ENCODE results near the gene FASN.

Gene FASN

DNA sequence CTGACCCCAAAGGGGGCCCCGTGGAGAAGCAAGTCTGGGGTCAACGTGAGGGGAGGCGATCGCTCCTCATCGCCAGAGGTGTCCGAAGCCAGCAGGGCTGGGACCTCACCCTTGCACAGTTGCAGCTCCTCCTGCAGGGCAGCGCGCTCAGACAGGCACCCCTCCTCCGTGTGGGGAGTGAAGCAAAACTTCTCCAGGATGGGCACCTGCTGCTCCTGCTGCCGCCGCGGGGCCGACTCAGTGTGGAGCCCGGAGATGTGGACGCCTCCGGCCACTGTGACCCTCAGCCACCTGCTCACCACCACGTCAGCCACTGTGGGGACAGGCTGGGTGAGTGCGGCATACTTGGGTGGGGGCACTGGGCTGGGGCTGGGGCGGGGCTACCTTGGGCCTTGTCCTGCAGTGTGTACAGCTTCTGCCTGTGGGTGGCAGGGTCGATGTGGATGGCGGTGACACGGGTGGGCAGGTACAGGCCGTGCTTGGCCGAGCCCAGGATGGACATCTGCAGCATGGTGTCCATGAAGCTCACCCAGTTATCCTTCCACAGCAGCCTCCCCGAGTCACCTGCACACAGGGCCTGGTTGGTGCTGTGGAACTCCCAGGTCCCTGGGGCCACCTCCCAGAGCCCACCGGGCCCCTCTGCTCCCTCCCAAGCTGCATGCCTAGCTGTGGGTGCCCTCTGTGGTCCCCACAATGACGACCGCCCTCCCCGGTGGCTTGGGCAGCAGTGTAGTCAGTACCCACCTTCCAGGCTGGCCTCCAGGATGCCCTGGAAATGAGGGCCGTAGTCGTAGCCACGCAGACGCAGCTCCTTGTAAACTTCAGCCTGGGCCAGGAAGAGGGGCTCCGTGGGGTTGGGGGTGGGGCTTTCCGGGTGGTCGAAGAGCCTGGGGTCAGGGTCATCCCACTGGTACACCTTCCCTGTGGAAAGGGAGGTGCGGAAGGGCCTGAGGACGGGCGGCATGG is 10.8 kb downstream of the FASN start:
- no peak for DNase-seq

DNA sequence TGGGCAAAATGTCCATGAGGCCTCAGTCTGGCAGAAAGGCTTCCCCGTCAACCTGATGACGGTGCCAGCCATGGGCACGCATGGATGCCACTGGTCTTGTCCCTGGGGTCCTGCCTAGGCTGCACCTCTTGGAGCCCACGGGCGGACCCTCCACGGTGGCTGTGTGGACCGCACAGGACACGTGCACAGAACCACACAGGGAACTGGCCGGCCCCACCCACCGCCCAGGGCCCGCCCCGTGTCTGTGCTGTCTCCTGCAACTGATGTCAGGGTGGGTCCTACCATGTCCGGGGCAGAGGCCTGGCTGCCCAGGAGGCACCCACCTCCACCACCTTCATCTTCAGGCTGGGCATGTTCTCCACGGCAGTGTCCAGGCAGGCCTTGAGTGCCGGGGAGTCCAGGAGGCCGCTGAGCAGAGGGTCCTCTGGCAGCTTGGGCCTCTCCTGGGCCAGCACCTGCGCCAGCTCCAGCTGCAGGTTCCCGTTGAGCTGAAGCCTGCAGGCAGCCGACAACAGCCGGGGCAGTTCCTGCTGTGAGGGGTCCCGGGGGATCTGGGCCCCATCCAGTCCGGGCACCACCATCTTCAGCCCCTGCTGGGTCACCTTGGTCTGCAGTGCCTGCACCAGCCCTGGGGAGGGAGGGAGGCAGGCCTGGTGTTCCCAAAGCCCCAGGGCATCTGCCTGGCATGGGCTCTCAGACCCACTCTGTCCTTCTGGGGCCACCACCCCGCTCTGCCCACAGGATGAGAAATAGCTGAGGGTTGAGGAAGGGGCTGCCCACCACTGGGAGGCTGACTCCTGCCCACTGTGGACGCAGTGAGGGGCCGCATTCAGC is 11.9 kb downstream of the FASN start:
- DNase-seq = no peak

DNA sequence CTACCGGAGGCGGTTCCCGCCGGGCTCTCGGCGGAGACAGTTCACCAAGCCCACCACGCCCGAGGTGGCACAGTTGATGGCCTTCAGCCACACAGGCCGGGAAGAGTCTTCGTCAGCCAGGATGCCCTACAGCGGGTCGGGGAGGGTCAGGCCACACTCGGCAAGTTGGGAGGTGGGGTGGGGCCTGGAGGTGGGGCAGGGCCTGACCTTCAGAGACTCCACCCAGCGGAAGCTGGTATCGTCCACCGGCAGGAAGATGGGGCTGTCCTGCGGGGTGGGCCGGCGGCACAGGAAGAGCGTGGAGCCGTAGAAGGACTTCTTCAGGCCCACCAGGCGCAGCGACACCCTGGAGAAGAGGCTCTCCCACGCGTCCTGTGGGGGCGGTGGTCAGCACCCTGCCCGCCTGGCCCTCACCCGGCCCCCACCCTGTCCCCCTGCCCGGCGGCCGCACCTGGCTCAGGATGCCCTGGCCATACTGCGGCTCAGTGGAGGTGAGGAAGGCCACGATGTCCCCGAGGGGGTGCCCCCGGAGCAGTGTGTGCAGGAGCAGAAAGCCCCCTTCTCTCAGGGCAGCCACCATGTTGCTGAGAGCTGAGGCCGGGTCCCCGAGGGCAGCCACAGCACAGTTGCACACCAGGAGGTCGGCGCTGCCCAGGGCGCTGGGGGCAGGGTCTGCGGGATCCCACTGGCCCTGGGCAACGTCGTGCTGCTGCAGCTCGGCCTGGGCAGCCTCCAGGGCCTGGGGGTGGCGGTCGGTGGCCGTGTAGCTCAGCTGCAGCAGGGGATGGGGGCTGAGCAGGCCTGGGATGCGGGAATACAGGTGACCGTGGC is 12.8 kb downstream of the FASN start:
- DNase-seq = no peak

DNA sequence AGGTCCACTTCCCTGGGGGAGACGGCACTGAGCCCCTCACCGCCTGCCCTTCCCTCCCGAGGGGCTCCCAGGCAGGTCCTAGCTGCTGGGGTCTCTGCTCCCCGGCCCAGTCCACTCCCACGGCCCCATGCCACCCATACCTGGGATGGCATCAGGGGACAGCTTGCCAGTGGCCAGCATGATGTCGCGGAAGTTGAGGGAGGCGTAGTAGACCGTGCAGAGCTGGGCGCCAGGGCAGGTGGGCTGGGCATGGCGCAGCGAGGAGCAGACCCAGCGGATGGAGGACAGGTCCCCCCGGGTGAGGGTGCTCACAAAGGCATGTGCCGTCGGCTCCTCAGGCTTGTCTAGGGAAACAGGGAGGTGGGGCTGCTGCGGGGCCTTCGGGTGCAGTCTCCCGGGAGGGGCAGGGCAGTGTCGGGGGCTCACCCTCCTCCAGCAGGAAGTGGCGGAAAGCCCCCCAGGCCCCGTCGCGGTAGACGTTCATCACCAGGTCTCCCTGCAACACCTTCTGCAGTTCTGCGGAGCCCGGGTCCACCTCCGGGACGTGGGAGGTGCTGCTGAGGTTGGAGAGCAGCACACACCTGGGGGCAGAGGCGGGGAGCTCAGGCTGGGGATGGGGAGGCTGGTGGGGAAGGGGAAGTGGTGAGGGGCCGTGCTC is 13.5 kb downstream of the FASN start:
- no peak for DNase-seq

DNA sequence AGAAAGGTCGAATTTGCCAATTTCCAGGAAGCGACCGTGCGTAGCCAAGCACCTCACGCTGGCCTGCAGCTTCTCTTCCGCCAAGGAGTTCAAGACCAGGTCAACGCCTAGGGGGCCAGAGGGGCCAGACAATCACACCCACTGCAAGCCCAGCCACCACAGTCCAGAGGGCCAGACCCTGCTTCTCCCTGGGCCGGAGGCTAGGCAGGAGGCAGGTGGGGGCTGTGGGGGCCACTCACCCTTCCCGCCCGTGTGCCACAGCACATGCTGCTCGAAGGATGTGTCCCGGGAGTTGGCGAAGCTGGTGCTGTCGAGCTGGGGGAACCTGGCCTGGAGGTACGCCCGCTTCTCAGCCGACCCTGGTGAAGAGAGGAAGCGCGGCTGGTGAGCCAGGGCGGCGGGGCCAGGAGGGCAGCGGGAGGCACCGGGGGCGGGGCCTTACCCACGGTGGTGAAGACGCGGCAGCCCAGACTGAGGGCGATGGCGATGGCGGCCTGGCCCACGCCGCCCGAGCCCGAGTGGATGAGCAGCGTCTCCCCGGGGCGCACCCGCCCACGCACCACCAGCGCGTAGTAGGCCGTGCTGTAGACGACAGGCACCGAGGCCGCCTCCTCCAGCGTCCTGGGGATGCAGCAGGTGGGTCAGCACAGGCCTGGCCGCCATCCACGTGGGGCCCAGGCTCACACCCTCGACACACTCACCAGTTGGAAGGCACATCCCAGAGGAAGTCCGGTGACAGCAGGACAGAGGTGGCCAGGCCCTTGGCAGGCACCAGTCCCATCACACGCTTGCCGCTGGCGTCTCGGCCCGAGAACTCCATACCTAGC is 14.3 kb downstream of the FASN start:
- DNase-seq = no peak

DNA sequence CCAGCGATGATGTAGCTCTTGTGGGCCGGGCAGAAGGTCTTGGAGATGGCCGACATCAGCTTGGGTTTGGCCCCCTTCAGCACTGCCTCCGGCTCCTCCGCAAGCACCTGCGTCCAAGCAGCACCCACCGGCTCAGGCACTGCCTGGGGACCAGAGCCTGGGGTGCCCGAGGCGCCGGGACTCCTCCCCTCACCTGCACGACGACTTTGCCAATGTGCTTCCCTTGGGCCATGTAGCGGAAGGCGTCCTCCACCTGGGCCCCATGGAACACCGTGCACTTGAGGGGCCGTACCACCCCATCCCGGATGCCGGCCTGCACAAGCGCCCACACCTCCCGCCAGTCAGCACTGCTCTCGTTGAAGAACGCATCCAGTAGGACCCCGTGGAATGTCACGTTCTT is 15.0 kb downstream of the FASN start:
- DNase-seq = no peak

DNA sequence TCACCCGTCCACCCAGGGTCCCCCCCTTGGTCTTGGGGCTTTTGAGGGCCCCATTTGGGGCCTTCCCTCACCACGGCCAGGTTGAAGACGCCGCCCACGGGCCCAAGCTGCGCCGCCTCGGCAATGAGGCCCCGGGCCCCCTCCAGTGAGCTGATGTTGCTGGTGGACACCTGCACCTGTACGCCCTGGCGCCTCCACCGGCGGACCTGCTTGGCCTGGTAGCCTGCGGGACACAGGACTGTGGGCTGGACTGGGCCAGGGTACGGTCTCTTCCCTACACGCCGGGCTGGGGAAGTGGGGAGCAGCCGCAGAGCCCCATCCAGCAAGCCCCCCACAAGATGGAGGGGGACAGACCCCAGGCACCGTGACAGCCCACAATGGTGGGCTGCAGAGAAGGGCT is 15.6 kb downstream of the FASN start:
- no peak for DNase-seq

DNA sequence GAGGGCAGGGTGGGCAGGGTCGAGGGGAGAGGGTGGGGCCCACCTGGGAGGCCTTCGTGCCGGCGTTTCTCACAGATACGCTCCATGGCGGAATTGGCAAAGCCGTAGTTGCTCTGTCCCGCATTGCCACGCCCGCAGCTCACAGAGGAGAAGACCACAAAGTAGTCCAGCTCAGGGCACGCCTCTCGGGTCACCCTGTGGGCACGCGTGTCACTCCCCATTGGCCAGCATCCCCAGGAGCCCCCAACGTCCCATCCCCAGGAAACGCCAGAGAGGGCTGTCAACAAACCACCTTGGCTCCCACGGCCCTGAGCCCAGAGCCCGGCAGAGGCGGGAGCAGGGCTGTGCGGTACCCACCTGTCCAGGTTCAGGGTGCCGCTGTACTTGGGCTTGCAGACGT is 16.1 kb downstream of the FASN start:
- no peak for DNase-seq

DNA sequence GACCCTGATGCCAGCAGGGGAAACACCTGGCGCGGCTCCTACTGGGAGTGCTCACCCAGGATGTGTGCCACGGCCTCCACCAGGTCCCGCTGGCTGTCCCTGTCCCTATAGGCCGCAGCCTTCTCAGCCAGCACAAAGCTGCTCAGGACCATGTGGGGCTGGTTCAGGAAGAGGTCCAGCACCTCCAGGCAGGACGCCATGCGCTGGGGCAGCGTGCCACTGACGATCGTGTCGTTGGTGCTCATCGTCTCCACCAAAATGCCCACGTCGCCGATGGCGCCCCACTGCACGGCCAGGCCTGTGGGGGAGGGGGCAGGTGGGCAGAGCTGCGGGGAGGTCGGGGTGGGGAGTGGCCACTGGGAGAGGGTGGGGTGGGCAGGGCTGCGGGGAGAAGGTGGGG is 16.5 kb downstream of the FASN start:
- no peak for DNase-seq

DNA sequence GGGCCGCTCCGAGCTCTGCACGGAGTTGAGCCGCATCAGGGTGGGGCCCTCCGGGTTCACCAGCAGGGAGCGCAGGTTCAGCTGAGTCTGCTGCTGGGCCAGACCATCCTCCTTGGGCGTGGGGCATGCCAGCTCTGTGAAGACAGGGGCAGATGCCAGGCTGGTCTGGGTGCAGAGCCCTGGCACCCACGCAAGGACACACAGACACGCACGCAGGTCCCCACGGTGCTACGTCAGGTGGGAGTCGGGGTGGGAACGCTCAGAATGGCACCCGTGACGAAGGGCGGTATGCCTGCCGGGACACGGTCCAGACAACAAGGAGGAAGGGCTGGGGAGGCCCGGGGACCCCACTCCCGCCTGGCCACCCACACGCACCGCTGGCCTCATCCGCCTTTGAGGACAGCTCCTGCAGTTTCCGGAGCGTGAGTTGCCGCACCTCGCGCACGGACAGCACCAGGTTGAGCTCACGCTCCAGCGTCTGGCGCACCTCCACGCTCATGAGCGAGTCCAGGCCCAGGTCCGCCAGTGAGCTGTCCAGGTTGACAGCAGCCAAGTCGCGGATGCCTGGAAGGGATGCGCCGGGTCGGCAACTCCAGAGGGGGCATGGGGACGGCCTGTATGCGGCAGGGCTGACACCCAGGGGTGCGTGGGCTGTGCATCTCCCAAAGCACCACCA is 17.1 kb downstream of the FASN start:
- DNase-seq = no peak

DNA sequence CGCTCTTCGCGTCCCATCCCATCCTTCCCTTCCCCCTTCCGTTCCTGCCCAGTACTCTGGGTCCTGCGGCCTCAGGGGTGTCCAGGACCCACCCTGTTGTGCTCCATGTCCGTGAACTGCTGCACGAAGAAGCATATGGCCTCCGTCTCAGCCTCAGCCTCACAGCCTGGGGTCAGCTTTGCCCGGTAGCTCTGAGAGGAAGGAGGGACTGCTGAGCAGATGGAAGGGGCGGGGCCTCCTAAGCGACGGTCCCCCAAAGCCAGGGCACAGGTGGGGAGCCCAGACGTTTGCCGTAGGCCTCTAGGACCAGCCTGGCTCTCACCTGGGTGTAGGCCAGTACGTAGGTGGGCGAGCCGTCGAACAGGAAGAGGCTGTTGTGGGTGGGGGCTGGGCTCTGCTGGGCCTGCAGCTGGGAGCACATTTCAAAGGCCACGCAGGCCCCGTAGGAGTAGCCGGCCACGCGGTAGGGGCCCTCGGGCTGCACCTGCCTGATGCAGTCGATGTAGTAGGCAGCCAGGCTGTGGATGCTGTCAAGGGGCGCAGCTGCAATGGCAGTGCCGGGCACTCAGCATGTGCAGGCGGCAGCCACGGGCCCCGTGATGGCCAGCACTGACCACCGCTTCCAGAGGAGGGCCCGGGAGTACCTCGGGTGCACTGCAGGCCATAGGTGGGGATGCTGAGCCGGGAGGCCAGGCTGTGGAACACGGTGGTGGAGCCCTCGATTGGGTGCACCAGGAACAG is 17.8 kb downstream of the FASN start:
- DNase-seq = no peak

DNA sequence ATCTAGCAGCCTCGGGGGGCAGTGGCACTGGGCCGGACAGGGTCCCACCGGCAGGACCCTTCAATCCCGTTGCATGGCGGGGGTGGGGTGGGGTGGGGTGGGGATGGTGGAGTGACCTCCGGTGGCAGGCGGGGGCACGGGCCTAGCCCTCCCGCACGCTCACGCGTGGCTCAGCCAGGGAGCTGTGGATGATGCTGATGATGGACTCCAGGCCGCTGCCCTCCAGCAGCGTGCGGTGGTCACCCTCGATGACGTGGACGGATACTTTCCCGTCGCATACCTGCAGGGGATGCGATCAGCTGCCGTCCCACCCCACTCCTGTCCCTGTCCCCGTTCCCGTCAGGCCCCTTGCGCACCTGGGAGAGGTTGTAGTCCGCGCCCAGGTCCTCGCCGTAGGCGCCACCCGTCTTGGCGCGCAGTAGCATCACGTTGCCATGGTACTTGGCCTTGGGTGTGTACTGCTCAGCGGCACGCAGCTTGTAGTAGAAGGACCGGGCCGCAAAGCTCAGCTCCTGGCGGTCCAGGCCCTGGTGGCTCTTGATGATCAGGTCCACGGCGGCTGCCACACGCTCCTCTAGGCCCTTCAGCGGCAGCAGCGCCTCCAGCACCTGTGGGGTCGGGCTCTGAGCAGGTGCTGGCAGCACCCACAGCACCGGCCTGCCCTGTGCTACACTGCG is 18.9 kb downstream of the FASN start:
- no peak for DNase-seq

DNA sequence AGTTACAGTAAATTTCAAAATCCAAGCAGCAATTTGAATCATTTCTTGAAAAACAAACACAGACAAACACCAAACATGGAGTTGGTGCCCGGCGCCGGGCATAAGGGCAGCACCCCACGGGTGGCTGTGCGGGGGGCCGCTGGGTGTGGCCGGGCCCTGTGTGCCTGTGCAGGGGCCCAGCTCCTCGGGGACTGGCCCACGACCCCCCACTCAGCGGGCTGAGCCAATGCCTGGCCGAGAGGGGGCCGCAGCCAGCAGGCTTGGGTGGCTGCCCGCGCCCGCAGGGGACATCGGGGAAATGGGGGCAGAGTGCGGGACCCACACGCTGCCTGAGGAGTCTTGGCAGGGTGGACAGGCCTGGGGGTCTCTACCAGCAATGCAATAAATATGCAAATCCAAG is 19.6 kb downstream of the FASN start:
- no peak for DNase-seq

DNA sequence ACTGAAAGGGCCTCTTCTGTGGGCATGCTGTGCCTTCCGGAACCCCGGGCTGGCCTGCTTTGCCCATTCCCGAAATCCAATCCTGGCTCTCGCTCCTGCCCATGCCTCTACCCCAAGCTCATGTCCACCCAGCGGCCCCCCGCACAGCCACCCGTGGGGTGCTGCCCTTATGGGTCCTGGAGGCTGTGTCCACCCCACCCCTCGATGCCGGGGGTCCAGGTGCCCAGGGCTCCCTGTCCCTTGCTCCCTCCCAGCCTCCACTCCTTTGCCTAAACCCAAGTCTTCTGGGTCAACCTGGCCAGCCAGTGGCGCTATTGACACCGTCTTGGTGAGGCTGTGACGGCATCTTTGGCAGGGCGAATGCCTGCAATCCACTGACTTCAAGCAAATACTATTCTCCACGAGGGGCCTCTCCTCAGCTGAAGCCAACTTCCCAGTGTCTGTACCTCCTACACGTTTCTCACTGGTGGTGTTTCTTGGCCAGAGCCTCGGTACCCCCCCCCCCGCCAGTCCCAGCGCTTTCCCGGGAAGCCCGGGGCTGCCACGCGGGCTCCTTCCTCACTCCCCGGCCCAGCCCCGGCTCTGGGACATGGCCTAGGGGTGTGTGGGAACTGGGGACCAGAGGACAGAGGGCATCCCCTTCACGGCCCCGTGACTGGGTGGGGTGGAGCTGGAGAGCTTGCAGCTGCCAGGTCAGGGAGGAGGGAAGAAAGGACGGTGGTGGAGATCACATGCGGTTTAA is 20.2 kb downstream of the FASN start:
- DNase-seq = no peak

DNA sequence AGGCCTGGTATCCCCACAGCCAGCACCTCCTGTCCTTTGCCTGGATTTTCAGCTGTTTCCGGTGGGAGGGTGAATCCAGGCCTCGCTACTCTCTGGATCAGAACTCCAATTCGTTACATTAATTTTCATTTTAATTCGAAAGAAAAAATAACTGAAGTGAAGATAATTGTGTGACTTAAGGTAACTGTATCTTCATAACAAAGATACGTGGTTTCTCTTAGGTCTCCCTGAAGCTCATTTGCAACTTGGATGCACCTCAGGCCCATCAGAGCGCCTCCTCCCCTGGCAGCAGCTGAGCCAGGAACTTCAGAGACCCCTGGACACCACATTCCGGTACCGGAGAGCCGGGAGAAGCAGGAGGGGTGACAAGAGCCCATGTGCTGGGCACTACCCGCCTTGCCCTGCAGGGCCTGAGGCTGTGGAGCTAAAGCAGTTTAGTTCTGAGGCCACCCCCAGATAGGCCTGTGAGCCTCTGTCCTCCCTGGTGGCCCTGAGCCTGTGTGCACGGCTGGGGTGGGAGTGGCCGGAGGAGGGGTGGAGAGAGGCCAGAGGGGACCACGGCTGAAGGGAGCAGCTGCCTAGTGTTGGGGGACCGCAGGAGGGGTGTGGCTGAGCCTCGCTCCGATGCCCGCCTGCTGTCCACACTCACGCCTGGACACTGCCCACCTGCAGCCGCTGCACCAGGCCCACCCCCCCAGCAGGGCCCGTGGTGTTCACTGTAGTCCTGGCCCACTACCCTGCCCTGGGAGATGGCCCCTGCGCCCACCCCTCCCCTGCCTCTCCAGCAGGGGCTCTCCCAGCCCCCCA is 21.0 kb downstream of the FASN start:
- no peak for DNase-seq

DNA sequence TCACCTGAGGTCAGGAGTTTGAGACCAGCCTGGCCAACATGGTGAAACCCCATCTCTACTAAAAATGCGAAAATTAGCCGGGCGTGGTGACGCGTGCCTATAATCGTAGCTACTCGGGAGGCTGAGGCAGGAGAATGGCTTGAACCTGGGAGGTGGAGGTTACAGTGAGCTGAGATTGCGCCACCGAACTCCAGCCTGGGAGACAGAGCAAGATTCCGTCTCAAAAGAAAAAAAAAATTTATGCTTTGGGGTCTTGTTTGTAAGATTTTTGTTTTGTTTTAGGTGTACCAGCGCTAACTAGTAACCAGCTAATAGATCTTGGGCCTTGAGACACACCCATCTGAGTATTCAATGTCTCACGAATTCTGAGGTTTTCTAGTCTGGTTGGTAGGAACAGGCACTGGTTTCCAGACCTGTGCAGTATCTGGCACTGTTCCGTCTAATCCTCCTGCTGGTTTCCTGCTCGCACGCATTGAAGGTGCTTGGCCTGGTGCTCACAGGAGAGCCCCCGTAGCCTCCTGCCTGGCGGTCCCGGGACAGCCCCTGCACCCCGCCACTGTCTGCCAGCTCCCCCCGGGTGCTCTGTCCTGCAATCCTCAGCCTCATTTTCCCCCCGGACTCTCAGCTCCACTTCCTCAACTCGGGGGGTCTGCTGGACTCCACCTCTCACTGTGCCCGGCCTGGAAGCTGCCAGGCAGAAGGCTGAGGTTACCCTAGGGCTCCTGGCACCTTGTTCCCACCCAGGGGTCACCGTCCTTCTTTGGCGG is 21.8 kb downstream of the FASN start:
- no peak for DNase-seq

DNA sequence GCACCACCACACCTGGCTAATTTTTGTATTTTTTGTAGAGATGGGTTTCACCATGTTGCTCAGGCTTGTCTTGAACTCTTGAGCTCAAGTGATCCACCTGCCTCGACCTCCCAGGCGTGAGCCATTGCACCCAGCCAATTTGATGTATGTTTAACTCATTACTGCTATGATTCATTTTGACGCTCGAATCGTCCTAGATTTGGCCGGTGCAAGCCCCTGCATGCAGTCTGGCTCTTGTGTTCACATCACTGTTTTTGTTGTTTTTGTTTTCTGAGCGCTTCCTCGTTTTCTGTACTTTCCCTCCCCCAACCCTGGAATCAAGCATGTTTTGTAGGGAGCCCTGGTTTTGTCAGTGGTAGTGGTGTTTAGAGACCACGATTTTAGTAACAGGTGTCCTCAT is 24.6 kb downstream of the FASN start:
- no peak for DNase-seq

Measured in midbrain (tissue), 1 donor.